NCI-H146 treated with DMSO at 0.1 percent for 48 hours (cell line): Measurements from ENCODE around the gene KCTD12.
A peak's percentile ranks its signal among the peaks of the same experiment; 100 is the strongest.

ENCODE experiments used
- DNase-seq: peaks from one replicate; lab custom pipeline; 2025; ENCODE audit not compliant: unreplicated experiment; lab: John Stamatoyannopoulos, UW

The KCTD12 gene

GRCh38 chr13:76860706-76861105, 25.5 kb downstream of the KCTD12 start:
- DNase-seq: no peak

GRCh38 chr13:76854894-76855293, 31.3 kb downstream of the KCTD12 start:
- no peak for DNase-seq

GRCh38 chr13:76853921-76854608, 32.1 kb downstream of the KCTD12 start:
- no peak for DNase-seq

GRCh38 chr13:76853481-76853880, 32.7 kb downstream of the KCTD12 start:
- DNase-seq: no peak

- DNase-seq: no peak
These were observed 33.2 kb downstream of the KCTD12 start for GRCh38 chr13:76852986-76853385.

- no peak for DNase-seq
These were observed 34.2 kb downstream of the KCTD12 start for GRCh38 chr13:76851961-76852360.

GRCh38 chr13:76849493-76849892, 36.7 kb downstream of the KCTD12 start:
- no peak for DNase-seq

- DNase-seq: peak; percentile 34
These were observed 37.6 kb downstream of the KCTD12 start for GRCh38 chr13:76848596-76848995.

GRCh38 chr13:76846363-76846762, 39.8 kb downstream of the KCTD12 start:
- DNase-seq: no peak

GRCh38 chr13:76845865-76846264, 40.3 kb downstream of the KCTD12 start:
- no peak for DNase-seq

GRCh38 chr13:76845367-76845766, 40.8 kb downstream of the KCTD12 start:
- DNase-seq: no peak

- no peak for DNase-seq
These were observed 48.4 kb downstream of the KCTD12 start for GRCh38 chr13:76837801-76838200.

GRCh38 chr13:76836311-76836710, 49.9 kb downstream of the KCTD12 start:
- DNase-seq: no peak

- DNase-seq: no peak
These were observed 52.7 kb downstream of the KCTD12 start for GRCh38 chr13:76833441-76833954.

- peak; percentile 76 for DNase-seq
These were observed 53.8 kb downstream of the KCTD12 start for GRCh38 chr13:76832258-76832988.

- peak; percentile 59 for DNase-seq
These were observed 55.4 kb downstream of the KCTD12 start for GRCh38 chr13:76830805-76831204.
